ENCODE measurements around the gene SORCS1.

The SORCS1 gene

DNA sequence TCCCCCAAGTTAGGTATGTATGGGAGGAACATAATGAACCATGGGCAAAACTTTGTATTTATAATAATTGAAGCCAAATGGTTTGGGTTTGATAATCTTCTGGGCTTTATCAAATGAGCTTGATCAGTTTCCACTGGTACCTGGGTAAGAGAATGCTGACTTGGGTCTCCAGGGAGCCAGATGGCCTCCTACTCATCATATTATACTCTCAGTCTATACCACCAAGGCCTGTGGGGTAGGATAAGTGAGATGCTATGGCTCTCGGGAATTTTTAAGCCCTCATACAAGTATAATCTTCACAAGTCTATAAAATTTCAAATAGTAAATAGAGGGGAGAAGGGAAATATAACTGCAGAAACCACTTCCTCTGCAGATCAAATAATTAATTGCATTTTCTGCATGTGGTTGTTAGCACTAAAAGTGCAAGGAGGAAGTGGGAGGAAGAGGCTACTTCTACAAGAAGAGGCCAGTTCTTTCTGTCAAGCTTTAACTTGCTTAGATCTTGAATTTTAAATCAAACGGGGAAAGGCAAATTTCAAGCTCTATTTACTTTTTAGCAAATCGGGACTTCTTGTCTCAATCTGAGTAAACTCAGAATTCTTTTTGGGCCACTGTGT is 349.0 kb downstream of the SORCS1 start:
- DNase-seq (ENCODE audit: low read depth): no peak

DNA sequence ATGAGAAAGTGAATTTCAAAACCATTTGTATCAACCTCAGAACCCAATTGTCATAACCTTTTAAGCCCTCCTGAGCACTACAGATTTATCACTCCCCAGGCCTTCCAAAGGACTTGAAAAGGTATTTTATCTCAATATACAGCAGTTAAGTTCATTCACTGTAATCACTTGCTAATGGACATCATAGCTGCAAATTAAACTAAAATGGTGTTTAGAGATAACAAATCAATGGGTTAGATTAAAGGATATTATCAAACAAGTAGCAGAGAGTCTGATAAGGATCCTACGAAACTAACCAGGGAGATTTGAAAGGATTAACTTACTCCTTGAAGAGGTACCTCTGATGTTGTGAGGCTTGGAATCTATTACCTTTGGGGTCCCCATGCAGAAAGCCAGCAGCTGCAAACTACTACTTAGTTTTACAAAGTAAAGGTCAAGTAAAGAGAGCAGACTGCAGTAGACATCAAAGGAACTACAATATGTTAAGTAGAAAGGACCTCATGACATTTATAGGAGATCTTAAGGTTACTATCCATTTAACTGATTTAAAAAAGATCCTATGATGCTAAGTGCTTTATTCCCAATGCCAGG is 359.4 kb downstream of the SORCS1 start:
- no peak for DNase-seq (ENCODE audit: low read depth)

DNA sequence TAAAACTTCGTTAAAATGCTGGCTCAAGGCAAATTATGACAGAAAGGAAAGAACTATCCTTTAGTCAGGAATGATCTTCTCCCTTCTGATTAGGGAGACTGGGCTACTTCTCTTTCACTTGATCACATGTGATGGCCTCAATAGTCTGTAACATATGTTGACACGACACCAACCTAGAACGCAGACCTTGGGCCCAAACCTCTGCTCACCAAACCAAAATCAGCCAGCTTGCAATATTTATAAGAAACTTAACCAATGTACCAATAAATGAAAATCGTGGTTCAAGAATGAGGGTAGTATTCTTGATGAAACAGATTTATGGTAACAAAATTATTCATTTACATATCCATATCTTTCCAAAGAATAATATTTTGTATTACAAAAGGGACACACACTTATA is 361.6 kb downstream of the SORCS1 start:
- no peak for DNase-seq (ENCODE audit: low read depth)

DNA sequence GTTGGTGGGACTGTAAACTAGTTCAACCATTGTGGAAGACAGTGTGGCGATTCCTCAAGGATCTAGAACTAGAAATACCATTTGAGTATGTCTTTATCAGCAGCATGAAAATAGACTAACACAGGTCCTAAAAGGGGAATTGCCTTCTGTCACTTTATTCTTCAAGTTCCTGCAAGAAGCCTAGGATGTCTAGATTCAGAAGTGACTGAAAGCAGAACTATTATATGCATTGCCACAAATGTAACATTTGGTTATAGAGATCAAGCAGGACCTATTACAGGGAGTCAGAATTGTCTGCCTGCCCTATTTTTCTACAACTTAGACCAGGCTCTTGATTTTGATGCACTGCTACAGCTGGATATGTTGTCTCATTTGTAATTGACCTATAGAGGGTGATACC is 364.7 kb downstream of the SORCS1 start:
- no peak for DNase-seq (ENCODE audit: low read depth)

DNA sequence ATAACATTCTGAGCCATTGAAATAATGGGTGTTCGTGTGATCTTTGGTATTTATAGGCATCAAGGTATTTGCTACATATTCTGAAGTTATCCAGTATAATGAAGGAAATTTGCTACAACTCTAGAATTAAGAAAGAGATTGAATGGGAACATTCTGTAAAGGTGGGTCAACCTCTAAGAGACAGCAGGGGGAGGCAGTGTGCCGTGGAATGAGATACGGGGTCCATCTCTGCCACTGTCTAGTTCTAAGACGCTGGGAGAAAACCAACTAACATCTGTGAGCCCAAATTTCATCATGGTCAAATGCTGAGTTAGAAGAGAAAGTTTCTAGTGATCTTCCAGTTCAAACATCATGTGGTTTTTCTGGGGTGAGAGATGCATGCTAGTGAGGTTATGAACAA is 368.9 kb downstream of the SORCS1 start:
- DNase-seq (ENCODE audit: low read depth): no peak

DNA sequence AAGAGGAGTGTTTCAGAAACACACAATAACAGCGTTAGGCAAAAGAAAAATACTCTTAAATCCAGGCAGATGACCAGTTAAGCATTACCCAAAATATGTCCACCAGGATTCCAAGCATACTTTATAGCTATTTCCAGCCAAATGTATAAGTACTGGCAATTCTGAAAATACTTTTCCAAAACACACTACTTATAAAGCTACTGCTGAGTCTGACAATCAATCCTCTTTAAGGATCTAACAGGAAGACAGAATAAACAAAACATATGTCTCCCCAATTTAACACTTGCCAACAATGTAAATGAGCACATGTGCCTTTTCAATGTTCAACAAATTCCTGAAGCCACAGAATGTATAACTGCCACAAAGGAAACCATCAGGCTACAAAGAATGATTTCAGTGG is 370.9 kb downstream of the SORCS1 start:
- no peak for DNase-seq (ENCODE audit: low read depth)

DNA sequence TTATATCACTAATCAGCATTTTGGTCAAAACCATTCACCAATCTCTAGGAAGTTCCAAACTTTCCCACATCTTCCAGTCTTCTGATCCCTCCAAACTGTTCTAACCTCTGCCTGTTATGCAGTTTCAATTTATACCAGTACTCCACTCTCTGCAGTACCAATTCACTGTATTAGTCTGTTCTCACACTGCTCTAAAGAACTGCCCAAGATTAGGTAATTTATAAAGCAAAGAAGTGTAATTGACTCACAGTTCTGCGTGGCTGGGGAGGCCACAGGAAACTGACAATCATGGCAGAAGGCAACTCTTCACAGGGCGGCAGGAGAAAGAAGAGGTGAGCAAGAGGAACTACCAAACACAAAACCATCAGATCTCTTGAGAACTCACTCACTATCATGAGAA is 374.9 kb downstream of the SORCS1 start:
- DNase-seq (ENCODE audit: low read depth): no peak

DNA sequence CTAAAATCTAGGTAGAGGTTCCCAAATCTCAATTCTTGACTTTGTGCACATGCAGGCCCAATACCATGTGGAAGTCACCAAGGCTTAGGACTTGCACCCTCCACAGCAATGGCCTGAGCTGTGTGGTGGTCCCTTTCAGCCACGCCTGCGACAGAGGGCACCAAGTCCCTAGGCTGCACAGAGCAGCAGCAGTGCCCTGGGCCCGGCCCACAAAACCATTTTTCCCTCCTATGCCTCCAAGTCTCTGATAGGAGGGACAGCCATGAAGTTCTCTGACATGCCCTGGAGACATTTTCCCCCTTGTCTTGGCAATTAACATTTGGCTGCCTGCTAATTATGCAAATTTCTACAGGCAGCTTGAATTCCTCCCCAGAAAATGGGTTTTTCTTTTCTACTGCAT is 375.5 kb downstream of the SORCS1 start:
- no peak for DNase-seq (ENCODE audit: low read depth)

DNA sequence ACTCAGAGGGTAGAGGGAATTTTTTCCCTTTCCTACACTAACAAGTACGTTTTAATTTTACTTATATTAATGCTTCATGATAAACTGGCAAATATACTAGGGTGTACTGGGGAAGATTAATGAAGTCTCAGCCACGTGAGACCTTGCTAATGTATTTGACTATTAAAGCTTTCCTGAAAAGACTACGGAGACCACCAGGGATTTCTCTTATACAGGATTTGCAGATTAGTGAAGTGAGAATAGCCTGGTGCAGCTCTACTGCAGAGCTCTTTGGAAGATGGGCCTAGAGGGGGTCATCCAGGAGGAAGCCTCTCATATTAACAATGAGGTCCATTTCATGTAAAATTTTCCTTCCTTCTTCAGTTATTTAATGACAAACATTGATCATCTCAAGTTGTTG is 379.0 kb downstream of the SORCS1 start:
- DNase-seq (ENCODE audit: low read depth): no peak

DNA sequence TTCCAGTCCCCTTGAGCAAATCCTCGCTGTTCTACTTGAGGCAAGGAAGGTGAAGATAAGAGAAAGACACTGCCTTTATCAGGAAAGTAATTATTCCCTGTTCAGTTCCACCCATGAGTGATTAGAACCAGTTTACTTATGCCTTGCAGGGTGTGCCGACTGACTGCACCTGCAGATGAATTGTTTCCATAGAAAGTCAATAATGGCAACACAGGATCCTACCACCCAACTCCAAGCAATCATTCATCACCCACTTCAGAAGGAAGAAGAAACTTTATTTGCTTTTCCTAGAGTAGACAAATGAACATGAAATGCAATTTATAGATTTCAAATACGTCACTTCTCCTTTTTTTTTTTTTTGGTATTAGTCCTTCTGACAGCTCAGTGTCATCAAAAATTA is 383.9 kb downstream of the SORCS1 start:
- DNase-seq (ENCODE audit: low read depth): no peak

DNA sequence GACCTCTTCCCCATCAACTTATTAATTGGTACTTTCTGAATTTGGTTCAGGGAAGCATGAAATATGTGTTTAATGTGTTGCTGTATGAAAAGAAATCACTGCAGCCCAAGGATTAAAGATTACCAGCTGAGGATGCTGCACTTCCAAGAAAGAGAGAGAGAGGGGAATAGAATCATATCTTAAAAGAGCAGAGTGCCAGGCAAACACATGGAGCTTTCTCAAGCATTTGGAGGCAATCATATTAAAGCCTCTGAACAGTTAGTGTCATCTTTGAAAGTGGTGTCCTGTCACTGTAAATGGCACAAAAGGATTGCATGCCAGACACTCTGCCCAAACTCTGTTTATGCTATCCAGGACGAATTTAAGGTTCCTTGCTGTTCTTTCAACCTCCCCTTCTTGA is 386.7 kb downstream of the SORCS1 start:
- no peak for DNase-seq (ENCODE audit: low read depth)

DNA sequence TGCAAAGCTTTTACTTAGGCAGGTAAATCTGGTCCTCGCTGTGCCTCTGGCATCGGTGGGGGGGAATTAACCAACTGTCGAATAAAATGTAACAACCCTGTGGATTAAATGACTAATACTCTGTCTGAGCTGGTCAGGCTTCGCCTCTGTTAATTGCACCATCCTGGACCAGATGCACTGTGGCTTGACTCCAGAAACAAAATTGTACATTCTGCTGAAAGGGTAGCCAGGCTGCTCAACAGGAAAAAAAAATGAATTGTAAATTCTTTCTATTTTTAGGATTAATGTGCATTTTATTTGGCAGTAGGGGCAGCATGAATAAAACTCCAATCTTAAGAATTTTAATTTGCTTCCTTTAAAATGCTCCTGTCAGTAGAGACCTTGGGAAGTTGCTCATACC is 389.4 kb downstream of the SORCS1 start:
- no peak for DNase-seq (ENCODE audit: low read depth)

DNA sequence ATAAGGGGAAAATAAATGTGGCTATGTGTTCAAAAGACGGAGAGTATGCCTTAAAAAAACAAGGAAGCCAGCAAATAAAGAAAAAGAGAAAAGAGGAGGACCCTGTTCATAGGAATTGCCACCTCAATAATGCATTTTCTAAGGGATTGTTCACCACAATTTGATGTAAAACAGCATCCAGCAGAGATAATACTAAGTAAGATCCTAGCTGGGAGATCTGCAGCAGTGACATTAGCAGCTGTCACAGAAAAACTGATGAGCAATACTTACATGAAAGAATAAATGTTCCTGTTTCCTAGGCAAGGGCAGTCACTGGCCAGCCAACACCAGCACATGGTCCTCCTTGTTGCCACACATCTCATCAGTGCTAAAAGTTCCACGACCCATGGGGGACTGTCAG is 391.5 kb downstream of the SORCS1 start:
- DNase-seq (ENCODE audit: low read depth): no peak

DNA sequence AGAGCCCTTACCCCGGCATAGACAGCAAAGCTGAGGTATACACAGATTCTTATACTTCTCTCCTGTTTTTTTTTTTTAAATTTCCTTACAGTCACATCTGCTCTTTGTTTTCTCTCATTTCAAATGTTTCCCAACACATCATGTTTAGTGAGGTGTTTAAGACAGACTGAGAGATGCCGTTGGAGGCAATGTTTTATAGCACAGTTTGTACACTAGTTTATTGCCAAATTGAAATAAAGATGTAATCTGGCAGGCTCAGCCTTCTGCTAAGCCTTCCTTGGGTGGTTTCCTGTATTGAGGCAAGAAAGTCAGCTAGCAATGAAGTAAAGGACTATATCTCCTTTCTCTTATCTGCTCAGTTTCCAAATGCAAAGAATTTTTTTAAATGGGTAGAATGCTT is 393.4 kb downstream of the SORCS1 start:
- DNase-seq (ENCODE audit: low read depth): no peak

DNA sequence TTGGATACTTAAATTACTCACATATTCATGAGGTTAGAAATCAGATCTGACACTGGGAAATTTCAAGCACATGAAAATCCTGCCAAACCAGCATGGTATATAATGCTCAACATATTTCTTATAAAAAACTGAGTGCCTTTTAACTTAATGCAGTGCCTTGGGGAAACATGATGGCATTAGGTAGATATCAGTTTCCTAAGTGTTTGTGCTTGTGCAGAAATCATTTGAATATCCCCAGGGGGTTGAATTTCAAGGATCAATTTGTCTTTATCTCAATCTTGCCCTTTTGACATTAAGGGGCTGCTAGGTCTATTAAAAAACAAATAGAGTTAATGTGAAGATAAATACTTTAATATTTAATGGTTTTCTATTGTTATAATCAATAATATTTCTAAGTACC is 396.3 kb downstream of the SORCS1 start:
- DNase-seq (ENCODE audit: low read depth): no peak

DNA sequence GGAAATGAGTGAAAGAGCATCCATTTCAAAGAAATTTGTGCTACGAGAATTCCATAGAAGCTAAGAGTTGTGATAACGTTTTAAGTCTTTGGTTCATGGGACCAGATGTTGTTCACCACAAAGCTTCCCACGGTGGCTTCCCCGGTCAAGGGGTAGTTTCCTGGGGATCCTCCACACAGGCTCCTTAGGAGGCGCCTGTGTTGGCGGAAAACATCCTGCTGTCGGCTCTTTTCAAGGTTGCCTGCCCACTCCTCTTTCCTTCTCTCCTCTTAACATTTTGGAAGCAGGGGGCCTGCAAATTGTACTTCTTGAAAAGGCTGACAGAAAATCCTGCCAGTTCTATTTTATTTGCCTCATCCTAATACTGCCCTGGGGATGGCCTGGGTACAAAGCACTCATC is 398.6 kb downstream of the SORCS1 start:
- DNase-seq (ENCODE audit: low read depth): no peak

DNA sequence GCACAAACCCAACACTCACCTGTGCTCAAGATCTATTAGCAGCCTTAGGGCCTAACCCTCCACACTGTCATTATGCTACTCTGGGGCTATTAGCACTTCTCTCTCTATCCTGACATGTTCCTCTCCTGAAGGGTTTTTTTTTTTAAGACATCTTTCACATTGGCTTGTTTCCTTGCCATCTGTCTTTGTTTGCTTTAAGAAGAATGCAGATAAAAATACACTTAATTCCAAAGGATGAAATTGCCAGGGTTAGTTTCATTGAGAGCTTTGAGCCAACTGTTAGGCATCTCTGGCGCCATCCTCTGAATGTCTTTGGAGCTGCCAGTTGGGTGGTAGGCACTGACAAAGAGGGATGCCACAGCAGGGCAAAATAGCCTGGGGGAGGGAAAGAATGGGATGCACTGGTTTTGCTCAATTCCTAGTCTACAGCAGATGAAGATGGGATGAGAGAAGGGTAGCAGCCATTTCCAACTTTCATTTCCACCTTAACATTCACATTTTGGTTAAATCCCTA is 399.2 kb downstream of the SORCS1 start:
- no peak for DNase-seq (ENCODE audit: low read depth)

DNA sequence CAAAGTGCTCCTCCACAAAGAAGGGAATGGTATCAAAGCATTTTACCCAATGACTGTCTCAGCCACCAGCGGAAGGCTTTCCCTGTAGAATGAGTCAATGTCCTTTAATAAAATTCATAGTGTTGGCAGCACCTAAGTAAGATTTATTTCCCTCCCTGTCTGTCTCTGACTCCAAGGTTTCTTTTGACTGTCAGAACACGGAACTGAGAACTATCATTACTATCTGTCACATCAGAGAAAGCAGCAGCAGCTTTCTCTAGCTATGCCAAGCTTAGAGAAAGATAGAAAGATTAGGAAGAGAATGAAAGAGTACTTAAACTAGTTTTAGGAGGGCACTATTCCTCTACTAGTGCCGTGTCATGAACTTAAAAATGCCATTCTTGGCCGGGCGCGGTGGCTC is 400.1 kb downstream of the SORCS1 start:
- DNase-seq (ENCODE audit: low read depth): no peak

DNA sequence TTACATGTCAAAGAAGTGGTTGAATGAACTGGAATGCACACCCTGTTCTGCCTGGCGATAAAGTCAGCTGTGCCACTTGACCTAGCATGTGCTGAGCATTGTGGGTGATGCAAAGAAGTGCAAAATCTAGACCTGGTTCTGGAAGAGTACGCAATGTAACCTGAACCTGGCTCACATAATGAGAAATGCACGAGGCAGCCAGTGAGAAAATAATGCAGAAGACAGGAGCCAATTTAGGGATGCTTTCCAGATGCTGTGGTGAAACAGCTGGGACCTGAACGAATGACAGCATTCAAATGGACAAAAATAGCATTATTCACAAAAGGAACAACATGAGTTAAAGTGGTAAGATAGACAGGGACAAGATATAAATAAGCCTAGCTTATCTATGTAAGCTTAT is 402.6 kb downstream of the SORCS1 start:
- DNase-seq (ENCODE audit: low read depth): no peak

DNA sequence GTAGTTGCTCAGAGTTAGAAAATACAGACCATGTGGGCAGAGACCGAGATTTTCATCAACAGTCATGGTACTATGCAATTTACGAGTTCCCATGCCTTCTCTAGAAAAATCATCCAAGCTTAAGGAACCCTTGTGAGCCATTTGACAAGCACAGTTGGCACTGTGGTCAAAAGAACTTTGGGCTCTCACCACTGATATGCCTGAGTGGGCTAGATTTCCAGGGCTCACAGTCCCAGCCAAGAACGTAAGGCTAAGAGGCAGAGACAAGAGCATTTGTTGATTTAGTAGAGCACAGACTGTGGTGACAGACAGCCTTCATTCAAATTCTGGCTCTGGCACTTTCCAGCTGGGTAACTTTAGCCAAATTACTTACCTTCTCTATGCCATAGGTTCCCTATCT is 407.0 kb downstream of the SORCS1 start:
- DNase-seq (ENCODE audit: low read depth): no peak

DNA sequence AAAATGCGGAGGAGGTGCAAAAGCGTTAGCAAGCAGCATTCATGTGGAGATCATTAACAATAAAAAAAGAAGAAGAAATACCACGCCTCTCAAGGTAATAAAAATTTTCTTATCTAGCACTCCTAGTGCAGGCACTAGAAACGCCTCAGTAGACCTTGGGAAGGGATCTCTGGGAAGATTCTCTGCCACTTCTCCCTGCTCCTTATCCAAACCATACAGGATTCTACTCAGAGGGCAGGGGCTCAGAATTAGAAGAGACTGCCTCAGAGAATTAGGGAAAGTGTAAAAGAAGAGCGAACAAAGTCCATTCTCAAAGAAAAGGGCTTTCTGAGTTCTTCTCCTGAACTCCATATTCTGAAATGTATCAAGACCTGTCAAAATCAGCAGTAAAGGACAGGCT is 413.4 kb downstream of the SORCS1 start:
- no peak for DNase-seq (ENCODE audit: low read depth)

DNA sequence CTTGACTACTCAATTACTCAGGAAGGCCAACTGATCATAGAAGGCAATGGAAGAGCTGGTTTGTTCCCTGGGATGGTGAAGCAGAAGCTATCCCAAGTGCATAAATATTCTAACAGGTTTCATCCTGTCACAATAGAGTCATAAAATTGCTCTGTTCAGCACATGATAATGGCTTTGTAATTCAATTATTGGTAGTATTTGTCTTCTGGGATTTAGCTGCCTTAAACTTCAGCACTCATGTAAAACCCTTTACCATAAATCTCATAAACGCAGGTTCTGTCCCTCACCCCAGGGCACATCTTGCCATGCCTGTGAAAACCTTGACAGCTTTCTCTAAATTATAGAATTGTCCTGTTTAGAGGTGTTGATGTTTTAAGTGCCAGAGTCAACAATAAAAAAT is 417.6 kb downstream of the SORCS1 start:
- no peak for DNase-seq (ENCODE audit: low read depth)

DNA sequence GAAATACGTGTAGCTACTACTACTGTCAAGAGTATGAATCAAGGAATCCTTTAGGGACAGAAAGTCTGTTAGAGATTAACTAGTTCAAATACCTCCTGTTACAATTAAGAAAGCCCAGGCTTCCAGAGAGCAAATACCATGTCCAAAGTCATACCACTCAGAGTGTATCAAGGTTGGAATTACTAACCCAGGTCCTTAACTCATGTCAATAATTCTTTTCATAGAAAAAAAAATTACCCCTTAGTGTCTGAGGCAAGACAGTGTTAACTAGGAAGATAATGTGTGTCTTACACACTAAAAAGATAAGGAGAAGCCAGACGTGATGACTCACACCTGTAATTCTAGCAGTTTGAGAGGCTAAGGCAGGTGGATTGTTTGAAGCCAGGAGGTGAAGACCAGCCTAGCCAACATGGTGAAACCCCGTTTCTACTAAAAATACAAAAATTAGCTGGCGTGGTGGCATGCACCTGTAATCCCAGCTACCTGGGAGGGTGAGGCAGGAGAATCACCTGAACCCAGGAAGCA is 423.4 kb downstream of the SORCS1 start:
- DNase-seq (ENCODE audit: low read depth): no peak

DNA sequence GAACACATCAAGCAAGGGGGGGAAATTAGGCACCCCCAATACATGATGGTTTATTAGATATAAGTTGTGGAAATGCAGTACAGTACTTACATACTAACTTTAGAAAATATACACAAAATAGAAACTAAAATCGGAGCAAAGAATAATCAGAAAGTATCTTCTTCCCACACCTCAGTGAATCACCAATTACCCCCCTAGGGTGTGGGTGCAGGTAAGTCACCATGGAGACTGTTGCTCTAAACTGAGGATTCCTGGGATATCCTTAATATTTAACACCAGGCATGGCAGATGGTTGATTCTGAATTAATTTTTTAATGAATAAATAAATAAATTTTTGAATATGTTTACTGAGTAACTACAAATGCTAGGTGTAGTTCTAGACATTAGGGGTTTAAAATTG is 424.4 kb downstream of the SORCS1 start:
- DNase-seq (ENCODE audit: low read depth): no peak
